Activated CD4-positive, CD25-positive, alpha-beta regulatory T cell treated with anti-CD3 and anti-CD28 coated beads, Interleukin-2, amount 50 U/mL, for 24 hours (primary cell): ENCODE measurements around the gene GPR65.

ENCODE experiments used
- ATAC-seq, 2 donors: fragments of 150-1000 bp; cut with Tn5 transposase; one replicate each; pipeline ENCODE4 v1.10.0; 2021; ENCODE audit warnings: mild to moderate bottlenecking in 1 of 2, moderate library complexity in 1 of 2

GPR65 gene

GRCh38 chr14:88005050-88005481, at the start of gene GPR65:
GPR65 (plus strand) TSS chr14:88005135; CDS start chr14:88010848, 5,713 bp downstream.
- ATAC-seq: peak; percentile 40 to 48

GRCh38 chr14:87955501-87955900, 49.4 kb upstream of the GPR65 start:
- ATAC-seq: no peak

DNA sequence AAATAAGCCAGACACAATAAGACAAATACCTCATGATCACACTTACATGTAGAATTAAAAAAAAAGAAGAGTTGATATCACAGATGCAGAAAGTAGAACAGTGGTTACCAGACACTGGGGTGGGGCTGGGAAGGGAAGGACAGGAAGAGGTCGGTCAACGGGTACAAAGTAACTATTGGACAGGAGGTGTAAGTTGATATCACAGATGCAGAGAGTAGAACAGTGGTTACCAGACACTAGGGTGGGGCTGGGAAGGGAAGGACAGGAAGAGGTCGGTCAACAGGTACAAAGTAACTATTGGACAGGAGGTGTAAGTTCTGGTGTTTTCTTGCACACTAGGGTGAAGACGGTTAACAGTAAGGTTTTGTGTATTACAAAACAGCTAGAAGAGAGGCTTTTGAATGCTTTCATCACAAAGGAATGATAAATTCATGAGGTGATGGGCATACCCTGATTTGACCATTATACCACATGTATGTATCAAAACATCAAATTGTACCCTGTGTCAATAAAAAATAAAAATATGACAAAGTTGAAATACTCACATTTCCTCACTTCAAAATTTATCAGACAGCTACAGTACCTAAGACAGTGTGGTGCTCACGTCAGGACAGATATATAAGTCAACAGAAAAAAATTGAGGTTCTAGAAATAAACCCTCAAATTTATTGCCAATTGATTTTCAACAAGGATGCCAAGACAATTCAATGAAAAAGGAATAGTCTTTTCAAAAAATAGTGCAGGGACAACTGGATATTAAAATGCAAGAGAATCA, 44.7 kb upstream of the GPR65 start:
- no peak for ATAC-seq

GRCh38 chr14:87961246-87961645, 43.7 kb upstream of the GPR65 start:
- ATAC-seq: no peak

GRCh38 chr14:87966816-87967215, 38.1 kb upstream of the GPR65 start:
- ATAC-seq: no peak

DNA sequence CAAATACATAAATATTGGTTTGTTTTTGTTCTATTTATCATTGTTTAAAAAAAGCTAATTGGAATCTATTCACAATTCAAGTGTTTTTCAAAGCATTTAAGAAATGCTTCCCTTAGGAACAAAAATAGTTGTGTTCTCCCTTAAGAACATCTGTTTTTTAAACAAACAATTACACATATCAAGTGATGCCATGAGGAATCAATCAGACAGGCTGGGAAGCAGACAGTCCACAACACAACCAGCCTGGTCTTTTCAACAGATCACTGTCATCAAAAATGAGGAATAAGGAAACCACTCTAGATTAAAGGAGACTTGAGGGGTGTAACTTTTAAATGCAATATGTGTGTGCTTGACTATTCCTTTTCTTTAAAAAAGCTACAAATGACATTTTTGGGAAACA, 37.4 kb upstream of the GPR65 start:
- no peak for ATAC-seq

DNA sequence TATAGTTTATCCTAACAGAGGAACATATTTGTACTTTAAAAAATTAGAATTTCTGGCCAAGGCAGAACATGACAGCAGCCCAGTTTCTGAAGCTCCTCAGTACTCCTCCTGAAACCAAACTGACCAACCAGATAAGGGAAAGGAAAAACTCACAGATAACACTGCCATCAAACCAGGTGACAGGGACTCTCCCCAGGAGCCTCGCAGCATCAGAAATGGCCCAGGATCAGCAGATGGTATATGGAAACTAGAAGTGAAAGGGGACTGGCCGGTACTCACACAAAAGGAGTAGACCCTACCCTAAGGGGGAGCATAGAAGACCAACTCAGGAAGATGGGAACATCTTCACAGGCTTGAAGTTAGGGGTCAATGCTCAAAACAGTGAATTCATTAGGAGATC, 33.9 kb upstream of the GPR65 start:
- ATAC-seq: no peak

DNA sequence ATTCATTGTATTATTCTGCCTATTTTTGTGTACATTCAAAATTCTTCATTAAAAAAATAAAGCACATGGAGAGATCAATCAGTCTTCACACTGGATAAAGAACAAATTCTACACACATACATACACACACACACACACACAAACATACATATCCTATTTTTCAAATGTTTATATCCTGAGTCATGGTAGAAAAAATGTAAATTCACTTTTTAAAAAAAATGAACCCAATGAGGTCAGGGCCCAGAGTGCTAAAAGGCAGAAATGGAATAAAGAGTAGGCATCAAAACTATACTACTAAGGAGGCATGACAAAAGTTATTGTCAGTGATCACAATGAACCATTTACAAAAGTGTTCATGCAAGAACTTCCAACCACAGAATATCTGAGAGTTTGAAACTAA, 29.3 kb upstream of the GPR65 start:
- ATAC-seq: no peak

- no peak for ATAC-seq
Measured at GRCh38 chr14:87979689-87980088, 25.2 kb upstream of the GPR65 start.

DNA sequence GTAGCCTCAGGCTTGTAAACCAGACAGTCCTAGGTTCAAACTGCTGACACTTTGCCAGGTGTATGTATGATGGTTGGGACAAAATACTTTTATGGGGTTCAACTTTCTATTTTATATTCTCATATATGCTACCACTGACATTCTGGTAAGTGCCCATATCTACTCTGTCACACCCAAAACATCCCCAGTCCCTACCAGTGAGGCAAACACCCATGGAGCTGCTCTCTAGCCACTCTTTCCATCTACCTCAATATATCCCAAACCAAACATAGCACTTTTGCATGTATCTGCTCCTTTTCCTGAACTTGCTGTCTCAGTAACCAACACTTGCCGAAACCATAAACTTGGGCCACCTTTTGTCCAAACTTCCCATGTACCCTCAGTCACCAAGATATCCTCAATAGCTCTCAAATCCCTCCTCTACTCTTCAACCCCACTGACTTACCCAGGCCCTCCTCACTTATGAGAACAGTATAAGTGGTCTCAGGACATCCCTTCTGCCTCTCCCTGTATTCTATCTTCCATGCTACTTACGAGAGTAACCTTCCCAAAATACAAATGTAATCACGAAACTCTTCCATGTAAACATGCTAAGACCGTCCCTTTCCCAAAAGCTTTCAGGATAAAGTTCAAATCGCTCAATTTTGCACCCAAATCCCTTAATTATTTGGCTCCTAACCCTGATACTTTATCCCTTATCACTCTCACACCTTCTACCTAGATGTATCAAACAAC, 15.5 kb upstream of the GPR65 start:
- ATAC-seq: no peak

- no peak for ATAC-seq
Measured at GRCh38 chr14:87989956-87990299, 15.0 kb upstream of the GPR65 start.

GRCh38 chr14:87990682-87991081, 14.3 kb upstream of the GPR65 start:
- ATAC-seq: no peak

- ATAC-seq: no peak
Measured at GRCh38 chr14:87992346-87992717, 12.6 kb upstream of the GPR65 start.

- ATAC-seq: peak; percentile 89
Measured at GRCh38 chr14:87992718-87993628, 12.0 kb upstream of the GPR65 start, which contains the start of gene GALC. GALC (minus strand) TSS chr14:87993182; CDS start chr14:87993164, 18 bp downstream.

DNA sequence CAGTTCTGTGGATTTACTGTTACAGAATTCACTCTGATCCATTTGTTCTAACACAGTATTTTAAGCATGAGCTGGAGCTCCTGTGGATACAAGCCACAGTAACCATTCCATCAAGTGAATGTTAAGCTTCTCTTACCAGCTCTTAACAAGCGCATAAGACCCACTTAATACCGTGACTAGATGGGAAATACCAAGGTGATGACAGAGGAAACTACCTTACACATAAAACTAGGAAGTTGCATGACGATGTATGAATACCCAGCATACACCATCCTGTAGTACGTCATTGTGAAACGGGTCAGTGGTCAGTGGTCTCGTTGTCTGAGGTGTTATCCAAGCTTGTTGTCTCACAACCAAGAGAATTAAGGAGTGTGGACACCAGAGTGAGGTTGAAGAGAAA, 10.0 kb upstream of the GPR65 start:
- peak; percentile 14 to 26 for ATAC-seq

GRCh38 chr14:87995500-87996290, 9.2 kb upstream of the GPR65 start:
- no peak for ATAC-seq

DNA sequence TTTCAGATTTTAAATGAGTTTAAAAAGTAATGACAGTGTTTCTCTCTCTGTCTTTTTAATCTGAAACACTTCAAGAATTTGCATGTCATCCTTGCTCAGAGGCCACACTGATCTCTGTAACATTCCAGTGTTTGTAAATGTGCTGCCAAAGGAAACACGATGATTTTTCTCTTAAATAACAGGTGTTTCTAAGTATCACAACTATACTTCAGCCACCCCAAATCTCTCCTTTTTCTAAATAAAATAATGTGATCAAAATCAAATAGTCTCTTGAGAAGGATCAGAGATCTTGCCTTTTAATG, 8.7 kb upstream of the GPR65 start:
- ATAC-seq: no peak

DNA sequence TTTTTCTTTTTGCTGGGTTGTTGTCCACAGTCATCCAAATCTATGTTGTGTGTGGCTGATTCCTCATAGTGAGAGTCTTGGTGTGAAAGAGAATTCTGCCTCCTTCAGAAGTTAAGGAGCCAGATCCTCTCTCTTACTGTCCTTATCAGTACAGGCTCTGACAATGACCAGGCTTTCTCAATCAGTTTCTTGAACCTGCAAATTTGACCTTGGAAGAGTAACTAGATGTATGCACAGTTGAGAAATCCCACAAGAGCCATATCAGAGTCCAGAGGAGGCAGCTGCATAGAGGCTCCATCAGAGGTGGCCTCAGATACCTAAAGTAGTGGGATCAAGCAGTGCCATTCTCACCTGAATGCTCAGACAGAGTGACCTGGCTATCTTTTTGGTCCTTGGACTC, 6.5 kb upstream of the GPR65 start:
- ATAC-seq: no peak

GRCh38 chr14:87999277-87999676, 5.7 kb upstream of the GPR65 start:
- ATAC-seq: no peak

DNA sequence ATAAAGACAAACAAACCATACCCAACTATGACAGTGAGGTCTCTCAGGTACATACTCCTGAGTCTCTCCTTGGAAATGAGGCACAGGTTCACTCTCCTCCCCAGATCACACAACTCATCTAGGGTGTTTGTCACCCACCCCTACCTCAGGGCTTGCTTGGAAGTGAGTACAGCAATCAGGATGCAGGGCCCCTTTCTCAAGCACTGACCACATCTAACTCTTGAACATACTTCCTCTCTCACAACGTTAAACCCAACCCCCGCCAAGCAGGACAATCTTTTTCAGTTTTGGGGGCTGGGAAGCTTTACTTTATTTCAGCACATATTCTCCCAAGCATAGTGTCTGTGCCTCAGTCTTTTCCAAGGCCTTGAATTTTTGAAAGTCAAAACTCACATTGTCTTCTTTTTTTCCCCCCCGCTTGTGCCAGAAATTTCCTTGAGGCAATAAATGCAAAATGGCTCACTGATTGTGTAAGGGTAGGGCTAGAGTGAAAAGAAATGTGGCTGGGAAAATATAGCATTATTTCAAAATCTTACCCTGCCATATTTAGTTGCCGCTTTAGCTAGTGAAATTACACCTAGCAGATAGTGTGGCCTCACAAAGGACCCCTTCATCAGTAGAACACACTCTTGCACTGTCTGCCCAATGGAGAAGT, 2.4 kb upstream of the GPR65 start:
- ATAC-seq: no peak

DNA sequence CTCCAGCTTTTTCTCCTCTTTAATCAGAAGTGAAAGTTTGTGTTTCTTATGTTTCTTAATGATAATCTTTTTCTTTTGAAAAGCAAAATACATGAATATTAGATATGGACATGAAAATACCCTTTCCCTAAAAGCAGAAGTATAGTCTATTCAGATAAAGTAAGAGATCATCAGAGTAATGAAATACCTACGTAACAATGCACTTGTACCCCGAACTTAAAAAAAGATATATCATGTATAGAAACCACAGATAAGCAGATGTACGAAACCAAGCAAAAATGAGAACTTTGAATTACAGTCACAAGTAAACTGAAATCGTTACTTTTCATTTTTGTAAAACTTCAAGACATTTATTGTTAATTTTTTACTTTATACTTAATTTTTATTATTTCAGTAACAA, 1.5 kb upstream of the GPR65 start:
- ATAC-seq: no peak

- ATAC-seq: no peak
Measured at GRCh38 chr14:88004506-88005036, 364 bp upstream of the GPR65 start.
